ENCODE data around the gene PPP4R4.

DNA sequence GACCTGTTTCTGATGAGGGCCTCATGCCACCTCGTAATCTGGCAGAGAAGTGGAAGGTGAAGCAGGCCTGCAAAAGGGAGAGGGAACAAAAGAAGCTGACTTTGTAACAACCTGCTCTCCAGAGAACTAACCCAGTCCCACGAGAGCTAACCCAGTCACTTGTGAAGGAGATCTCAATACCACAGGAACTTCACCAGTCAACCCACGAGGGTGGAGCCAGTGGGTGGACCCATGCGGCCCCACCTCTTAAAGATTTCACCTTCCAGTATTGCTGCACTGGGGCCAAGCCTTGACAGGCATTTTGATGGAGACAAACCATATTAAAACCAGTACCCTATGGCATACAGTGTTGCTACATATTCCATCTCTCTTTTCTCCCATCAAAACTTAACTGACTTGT lies 63.9 kb downstream of the PPP4R4 start:
- TF ChIP-seq CTCF (IDR thresholded peaks at IDR 0.05 in 2 of 3, conservative IDR thresholded peaks at IDR 0.05 in 1 of 3; ENCODE audit: borderline replicate concordance in 1 of 3, insufficient read depth in 1 of 3, low read depth in 2 of 3, low read length in 2 of 3) (no peak), POLR2A (IDR thresholded peaks at IDR 0.05; ENCODE audit: borderline replicate concordance, extremely low read depth, insufficient read depth, insufficient read length) (no peak), RAD21 (IDR thresholded peaks at IDR 0.05; ENCODE audit: low read depth) (no peak)
- TF ChIP-seq, protein P1, sequence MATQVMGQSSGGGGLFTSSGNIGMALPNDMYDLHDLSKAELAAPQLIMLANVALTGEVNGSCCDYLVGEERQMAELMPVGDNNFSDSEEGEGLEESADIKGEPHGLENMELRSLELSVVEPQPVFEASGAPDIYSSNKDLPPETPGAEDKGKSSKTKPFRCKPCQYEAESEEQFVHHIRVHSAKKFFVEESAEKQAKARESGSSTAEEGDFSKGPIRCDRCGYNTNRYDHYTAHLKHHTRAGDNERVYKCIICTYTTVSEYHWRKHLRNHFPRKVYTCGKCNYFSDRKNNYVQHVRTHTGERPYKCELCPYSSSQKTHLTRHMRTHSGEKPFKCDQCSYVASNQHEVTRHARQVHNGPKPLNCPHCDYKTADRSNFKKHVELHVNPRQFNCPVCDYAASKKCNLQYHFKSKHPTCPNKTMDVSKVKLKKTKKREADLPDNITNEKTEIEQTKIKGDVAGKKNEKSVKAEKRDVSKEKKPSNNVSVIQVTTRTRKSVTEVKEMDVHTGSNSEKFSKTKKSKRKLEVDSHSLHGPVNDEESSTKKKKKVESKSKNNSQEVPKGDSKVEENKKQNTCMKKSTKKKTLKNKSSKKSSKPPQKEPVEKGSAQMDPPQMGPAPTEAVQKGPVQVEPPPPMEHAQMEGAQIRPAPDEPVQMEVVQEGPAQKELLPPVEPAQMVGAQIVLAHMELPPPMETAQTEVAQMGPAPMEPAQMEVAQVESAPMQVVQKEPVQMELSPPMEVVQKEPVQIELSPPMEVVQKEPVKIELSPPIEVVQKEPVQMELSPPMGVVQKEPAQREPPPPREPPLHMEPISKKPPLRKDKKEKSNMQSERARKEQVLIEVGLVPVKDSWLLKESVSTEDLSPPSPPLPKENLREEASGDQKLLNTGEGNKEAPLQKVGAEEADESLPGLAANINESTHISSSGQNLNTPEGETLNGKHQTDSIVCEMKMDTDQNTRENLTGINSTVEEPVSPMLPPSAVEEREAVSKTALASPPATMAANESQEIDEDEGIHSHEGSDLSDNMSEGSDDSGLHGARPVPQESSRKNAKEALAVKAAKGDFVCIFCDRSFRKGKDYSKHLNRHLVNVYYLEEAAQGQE (IDR thresholded peaks at IDR 0.05; ENCODE audit: low read depth) = no peak
